ENCODE measurements around the gene OGDHL. TPM values are rescaled to one million over a fixed set of nuclear protein-coding genes. Genes with fewer than 3 reads are reported as not detected.

Gene OGDHL
- total RNA-seq, 1 donor from 2014 or later, result 2.5 TPM

DNA sequence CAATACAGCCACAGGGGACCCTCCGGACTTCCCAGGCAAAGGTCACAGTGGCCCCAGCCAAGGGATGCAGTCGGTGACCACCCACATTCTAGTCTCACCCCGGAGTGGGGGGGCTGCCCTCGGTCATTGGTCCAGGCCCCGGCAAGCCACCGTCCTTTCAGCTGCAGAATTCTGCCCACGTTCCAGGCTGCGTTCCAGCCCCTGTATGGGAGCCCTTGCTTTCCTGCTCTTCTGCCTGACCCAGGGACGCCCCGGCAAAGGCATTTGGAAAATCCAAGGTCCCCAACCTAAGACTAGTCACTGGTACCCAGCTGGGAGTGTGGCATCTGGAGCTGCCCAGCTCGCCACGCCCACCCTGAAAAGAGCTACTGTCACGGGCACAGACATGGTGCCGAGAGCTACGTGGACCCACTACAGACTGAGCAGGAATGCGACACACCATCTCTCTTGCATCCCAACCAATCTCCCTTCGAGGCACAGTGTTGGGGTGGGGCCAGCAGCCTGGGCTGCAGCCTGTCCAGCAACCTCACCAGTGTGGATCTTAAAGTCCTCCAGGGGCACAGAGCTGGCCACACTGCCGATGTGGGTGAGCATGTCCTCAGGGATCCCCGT lies 18.6 kb downstream of the OGDHL start:
- DNase-seq, result no peak
- H3K9me3 Mint-ChIP-seq (ENCODE audit: unreplicated experiment), result peaks cover 12% of the 10 kb centered on the region
- H3K27ac Mint-ChIP-seq (ENCODE audit: unreplicated experiment), result no peak overlapping the region
- TF ChIP-seq, protein P1, sequence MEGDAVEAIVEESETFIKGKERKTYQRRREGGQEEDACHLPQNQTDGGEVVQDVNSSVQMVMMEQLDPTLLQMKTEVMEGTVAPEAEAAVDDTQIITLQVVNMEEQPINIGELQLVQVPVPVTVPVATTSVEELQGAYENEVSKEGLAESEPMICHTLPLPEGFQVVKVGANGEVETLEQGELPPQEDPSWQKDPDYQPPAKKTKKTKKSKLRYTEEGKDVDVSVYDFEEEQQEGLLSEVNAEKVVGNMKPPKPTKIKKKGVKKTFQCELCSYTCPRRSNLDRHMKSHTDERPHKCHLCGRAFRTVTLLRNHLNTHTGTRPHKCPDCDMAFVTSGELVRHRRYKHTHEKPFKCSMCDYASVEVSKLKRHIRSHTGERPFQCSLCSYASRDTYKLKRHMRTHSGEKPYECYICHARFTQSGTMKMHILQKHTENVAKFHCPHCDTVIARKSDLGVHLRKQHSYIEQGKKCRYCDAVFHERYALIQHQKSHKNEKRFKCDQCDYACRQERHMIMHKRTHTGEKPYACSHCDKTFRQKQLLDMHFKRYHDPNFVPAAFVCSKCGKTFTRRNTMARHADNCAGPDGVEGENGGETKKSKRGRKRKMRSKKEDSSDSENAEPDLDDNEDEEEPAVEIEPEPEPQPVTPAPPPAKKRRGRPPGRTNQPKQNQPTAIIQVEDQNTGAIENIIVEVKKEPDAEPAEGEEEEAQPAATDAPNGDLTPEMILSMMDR (IDR thresholded peaks at IDR 0.05; ENCODE audit: partially characterized antibody, unreplicated experiment), result no peak
- H3K27me3 Mint-ChIP-seq (ENCODE audit: unreplicated experiment), result peaks cover 10% of the 10 kb centered on the region
- H3K4me1 Mint-ChIP-seq (ENCODE audit: low read depth, unreplicated experiment), result peaks cover 13% of the 10 kb centered on the region
- peaks cover 7% of the 10 kb centered on the region for H3K36me3 Mint-ChIP-seq (ENCODE audit: unreplicated experiment)
- H3K4me3 Mint-ChIP-seq (ENCODE audit: unreplicated experiment), result no peak overlapping the region

DNA sequence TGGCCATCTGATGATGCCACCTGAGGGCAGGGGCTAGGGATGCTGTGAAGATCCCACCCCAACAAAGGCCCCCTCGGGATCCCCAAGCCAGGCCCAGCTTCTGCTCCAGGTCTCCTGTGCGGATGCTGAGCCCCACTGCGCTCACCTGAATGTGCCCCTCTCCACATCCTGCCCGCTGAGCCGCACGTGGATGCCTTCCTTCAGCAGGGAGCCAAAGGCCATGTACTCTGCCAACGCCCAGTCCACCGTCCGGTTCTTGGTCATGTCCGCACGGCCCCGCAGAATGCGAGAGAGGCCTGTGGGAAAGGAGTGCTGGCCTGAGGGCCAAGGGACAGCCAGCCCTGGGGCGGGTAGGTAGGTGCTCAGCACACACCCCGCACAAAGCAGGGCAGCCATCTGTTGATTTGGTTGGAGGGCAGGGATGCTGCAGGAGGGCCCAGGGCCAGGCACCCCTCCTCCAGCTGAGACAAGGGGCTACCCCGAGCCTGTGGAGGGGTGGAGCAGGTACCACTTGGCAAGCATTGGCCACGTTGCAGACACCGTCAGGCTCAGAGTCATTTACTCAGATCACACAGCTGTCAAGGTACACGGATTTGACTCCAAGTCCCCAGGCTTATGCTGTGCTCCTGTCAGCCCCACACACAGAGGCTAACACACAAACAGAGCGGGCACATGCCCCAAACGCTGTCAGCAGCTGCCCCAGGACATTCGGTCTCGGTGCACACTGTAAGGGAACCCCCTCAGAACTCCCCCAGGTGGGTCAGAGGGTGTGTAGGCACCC lies 19.2 kb downstream of the OGDHL start:
- peaks cover 12% of the 10 kb centered on the region for H3K4me1 Mint-ChIP-seq (ENCODE audit: low read depth, unreplicated experiment)
- H3K27ac Mint-ChIP-seq (ENCODE audit: unreplicated experiment), result no peak overlapping the region
- H3K9me3 Mint-ChIP-seq (ENCODE audit: unreplicated experiment), result peaks cover 10% of the 10 kb centered on the region
- H3K27me3 Mint-ChIP-seq (ENCODE audit: unreplicated experiment), result peaks cover 10% of the 10 kb centered on the region
- H3K36me3 Mint-ChIP-seq (ENCODE audit: unreplicated experiment), result peaks cover 7% of the 10 kb centered on the region
- H3K4me3 Mint-ChIP-seq (ENCODE audit: unreplicated experiment), result no peak overlapping the region
- DNase-seq, result no peak
- TF ChIP-seq, protein P1 (IDR thresholded peaks at IDR 0.05; ENCODE audit: partially characterized antibody, unreplicated experiment), result no peak

DNA sequence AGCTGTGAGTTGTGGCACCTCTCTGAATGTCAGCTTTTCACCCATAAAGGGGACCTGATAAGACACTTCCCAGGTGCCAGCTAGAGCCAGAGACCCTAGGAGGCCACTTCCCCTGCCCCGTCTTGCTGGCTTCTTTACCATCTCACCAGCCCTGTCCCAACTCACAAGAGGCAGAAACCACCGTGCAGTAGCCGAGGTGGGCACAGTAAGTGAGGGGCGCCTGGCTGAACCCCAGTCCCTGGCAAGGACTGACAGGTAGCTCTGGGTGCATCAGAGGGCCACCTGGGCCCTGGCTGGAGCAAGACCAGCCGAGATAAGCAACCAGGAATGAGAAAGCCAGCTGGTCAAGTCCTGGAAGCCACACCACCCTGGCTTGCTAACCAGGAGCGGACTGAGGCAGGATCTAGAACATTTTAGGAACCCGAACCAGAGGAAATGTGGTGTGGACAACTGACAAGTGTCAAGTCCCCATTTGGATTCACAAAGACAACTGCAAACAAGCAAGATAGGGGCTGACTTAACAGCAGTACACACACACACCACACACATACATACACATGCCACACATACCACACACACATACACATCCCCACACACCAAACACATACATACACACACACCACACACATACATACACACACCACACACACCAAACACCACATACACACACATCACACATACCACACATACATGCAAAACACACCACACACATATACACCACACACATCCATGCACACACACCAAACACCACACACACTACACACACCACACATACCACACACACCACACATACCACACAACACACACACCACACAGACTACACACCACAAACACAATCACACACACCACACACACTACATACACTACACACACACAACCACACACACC lies 20.8 kb downstream of the OGDHL start:
- Mint-ChIP-seq H3K4me3 (ENCODE audit: unreplicated experiment) (no peak overlapping the region), H3K27ac (ENCODE audit: unreplicated experiment) (no peak overlapping the region), H3K36me3 (ENCODE audit: unreplicated experiment) (peaks cover 7% of the 10 kb centered on the region), H3K27me3 (ENCODE audit: unreplicated experiment) (peaks cover 10% of the 10 kb centered on the region), H3K4me1 (ENCODE audit: low read depth, unreplicated experiment) (peaks cover 12% of the 10 kb centered on the region), H3K9me3 (ENCODE audit: unreplicated experiment) (peaks cover 10% of the 10 kb centered on the region)
- no peak for DNase-seq
- TF ChIP-seq, protein P1 (IDR thresholded peaks at IDR 0.05; ENCODE audit: partially characterized antibody, unreplicated experiment), result no peak

DNA sequence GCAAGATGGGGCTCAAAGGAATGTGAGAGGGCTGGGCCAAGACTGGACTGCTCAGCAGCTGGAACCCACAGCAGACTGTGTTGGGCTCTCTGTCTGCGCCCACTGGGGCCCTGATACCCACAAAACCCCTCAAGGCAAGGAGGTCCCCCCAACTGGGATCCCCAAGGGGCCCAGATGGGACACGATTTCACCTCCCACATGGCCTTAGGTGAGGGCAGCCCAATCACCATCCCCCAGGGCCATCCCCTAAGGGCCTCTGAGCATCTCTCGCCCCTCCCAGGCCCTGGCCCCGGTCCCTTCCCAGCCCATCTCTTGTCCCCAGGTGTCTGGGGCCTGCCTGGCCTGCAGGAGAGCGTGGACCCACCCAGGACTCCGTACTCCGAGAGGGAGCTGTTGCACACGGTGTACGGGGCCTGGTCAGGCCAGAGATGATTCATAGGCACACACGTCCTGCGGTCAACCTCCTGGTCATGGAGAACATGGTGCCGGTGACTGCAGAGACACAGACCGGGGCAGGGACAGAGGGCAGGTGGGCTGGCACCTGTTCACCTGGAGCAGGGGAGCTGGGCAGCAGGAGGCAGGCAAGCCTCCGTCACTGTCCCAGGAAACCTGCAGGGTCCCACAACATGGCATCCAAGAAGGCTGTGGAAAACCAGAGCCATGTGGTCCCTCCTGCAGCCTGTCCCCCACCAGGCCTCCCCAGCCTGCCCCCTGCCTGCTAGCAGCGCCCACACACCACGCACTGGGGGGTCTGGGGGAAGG lies 21.6 kb downstream of the OGDHL start:
- Mint-ChIP-seq H3K27me3 (ENCODE audit: unreplicated experiment) (peaks cover 10% of the 10 kb centered on the region), H3K9me3 (ENCODE audit: unreplicated experiment) (peaks cover 10% of the 10 kb centered on the region), H3K36me3 (ENCODE audit: unreplicated experiment) (peaks cover 7% of the 10 kb centered on the region), H3K27ac (ENCODE audit: unreplicated experiment) (no peak overlapping the region), H3K4me1 (ENCODE audit: low read depth, unreplicated experiment) (peaks cover 12% of the 10 kb centered on the region), H3K4me3 (ENCODE audit: unreplicated experiment) (no peak overlapping the region)
- TF ChIP-seq, protein P1 (IDR thresholded peaks at IDR 0.05; ENCODE audit: partially characterized antibody, unreplicated experiment), result no peak
- no peak for DNase-seq

Measured in glutamatergic neuron (in vitro differentiated cells).